Measurements from ENCODE around the gene SLC26A1.

SLC26A1 gene

GRCh38 chr4:1027915-1028238 lies 34.7 kb upstream of the SLC26A1 start:
- DNase-seq, result no peak

GRCh38 chr4:1027219-1027914 lies 34.2 kb upstream of the SLC26A1 start:
- no peak for DNase-seq

GRCh38 chr4:1026115-1026514 lies 32.9 kb upstream of the SLC26A1 start:
- no peak for DNase-seq

- DNase-seq, result no peak
Observed at GRCh38 chr4:1024882-1025545, 31.8 kb upstream of the SLC26A1 start.

- no peak for DNase-seq
Observed at GRCh38 chr4:1023895-1024740, 30.9 kb upstream of the SLC26A1 start.

GRCh38 chr4:1023075-1023640 lies 30.0 kb upstream of the SLC26A1 start:
- DNase-seq, result no peak

GRCh38 chr4:1022739-1023066 lies 29.5 kb upstream of the SLC26A1 start:
- no peak for DNase-seq

- no peak for DNase-seq
Observed at GRCh38 chr4:1022051-1022738, 29.0 kb upstream of the SLC26A1 start.

GRCh38 chr4:1021386-1022050 lies 28.3 kb upstream of the SLC26A1 start:
- DNase-seq, result no peak

GRCh38 chr4:1019729-1020470 lies 26.7 kb upstream of the SLC26A1 start:
- peak; percentile 79 for DNase-seq

- no peak for DNase-seq
Observed at GRCh38 chr4:1019320-1019719, 26.1 kb upstream of the SLC26A1 start.

- DNase-seq, result no peak
Observed at GRCh38 chr4:1018147-1019020, 25.2 kb upstream of the SLC26A1 start.

GRCh38 chr4:1017706-1018105 lies 24.5 kb upstream of the SLC26A1 start:
- DNase-seq, result no peak

GRCh38 chr4:1017211-1017610 lies 24.0 kb upstream of the SLC26A1 start:
- DNase-seq, result no peak

GRCh38 chr4:1015746-1016145 lies 22.5 kb upstream of the SLC26A1 start:
- no peak for DNase-seq

- no peak for DNase-seq
Observed at GRCh38 chr4:1015179-1015578, 22.0 kb upstream of the SLC26A1 start.

GRCh38 chr4:1014291-1015167 lies 21.3 kb upstream of the SLC26A1 start:
- peak; percentile 61 for DNase-seq

- no peak for DNase-seq
Observed at GRCh38 chr4:1013225-1014073, 20.2 kb upstream of the SLC26A1 start.
